Measurements from ENCODE around the gene MAP2. TPM values are rescaled to one million over a fixed set of nuclear protein-coding genes. Genes with fewer than 3 reads are reported as not detected.

The MAP2 gene
- total RNA-seq, 1 donor from 2014 or later: 8.2 TPM

DNA sequence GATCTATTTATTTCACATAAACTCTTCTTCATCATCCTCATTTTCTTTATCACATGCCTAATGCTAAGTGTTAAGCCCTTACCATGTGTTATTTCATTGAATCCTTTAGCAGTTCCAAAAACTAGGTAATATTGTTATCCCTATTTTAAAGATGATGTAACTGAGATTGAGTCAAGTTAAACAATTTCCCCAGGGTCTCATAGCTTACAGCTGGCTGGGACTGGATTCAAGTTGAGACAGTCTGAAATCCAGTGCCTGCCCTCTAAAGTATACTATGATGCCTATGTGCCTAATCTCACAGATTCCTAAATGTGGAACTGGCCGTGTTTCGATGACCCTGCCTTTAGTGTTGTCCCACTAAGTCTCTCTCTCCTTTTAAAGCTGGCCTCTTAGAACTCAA, 108.5 kb downstream of the MAP2 start:
- TF ChIP-seq, protein P1, sequence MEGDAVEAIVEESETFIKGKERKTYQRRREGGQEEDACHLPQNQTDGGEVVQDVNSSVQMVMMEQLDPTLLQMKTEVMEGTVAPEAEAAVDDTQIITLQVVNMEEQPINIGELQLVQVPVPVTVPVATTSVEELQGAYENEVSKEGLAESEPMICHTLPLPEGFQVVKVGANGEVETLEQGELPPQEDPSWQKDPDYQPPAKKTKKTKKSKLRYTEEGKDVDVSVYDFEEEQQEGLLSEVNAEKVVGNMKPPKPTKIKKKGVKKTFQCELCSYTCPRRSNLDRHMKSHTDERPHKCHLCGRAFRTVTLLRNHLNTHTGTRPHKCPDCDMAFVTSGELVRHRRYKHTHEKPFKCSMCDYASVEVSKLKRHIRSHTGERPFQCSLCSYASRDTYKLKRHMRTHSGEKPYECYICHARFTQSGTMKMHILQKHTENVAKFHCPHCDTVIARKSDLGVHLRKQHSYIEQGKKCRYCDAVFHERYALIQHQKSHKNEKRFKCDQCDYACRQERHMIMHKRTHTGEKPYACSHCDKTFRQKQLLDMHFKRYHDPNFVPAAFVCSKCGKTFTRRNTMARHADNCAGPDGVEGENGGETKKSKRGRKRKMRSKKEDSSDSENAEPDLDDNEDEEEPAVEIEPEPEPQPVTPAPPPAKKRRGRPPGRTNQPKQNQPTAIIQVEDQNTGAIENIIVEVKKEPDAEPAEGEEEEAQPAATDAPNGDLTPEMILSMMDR (IDR thresholded peaks at IDR 0.05; ENCODE audit: insufficient read depth, low read length, severe bottlenecking): no peak
- H3K4me3 ChIP-seq (ENCODE audit: low read depth, low read length): no peak overlapping the region
- FAIRE-seq: no peak
- DNase-seq (ENCODE audit: low read depth): no peak
- no peaks in the 10 kb centered on the region for H3K27me3 ChIP-seq (ENCODE audit: control insufficient read depth, insufficient read depth, low read length)
- H3K36me3 ChIP-seq (ENCODE audit: control insufficient read depth, insufficient read depth, low read length): no peaks in the 10 kb centered on the region

DNA sequence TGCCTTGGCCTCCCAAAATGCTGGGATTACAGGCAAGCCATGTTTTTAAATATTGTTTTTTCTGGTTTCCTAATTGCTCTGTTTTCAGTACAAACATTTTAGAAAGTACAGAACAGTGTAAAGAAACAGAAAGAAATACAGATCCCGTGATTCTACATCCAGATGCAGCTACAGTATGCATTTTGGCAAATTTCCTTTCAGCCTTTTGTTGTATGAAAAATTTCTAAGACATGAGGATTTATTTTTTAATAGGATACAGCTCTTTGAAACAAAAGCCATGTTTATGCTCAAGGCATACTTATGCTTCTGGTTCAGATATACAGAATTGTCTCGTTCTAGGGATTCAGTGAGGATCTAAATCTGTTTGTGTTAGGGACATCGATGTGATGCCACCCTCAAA, 109.5 kb downstream of the MAP2 start:
- H3K27me3 ChIP-seq (ENCODE audit: control insufficient read depth, insufficient read depth, low read length): no peaks in the 10 kb centered on the region
- TF ChIP-seq, protein P1 (IDR thresholded peaks at IDR 0.05; ENCODE audit: insufficient read depth, low read length, severe bottlenecking): no peak
- FAIRE-seq (no peak), DNase-seq (ENCODE audit: low read depth) (no peak)
- no peak overlapping the region for H3K4me3 ChIP-seq (ENCODE audit: low read depth, low read length)
- H3K36me3 ChIP-seq (ENCODE audit: control insufficient read depth, insufficient read depth, low read length): no peaks in the 10 kb centered on the region

GRCh38 chr2:209534228-209534627, 110.4 kb downstream of the MAP2 start:
- DNase-seq (ENCODE audit: low read depth) (no peak), FAIRE-seq (no peak)
- H3K27me3 ChIP-seq (ENCODE audit: control insufficient read depth, insufficient read depth, low read length): no peaks in the 10 kb centered on the region
- TF ChIP-seq, protein P1 (IDR thresholded peaks at IDR 0.05; ENCODE audit: insufficient read depth, low read length, severe bottlenecking): no peak
- no peak overlapping the region for H3K4me3 ChIP-seq (ENCODE audit: low read depth, low read length)
- no peaks in the 10 kb centered on the region for H3K36me3 ChIP-seq (ENCODE audit: control insufficient read depth, insufficient read depth, low read length)

DNA sequence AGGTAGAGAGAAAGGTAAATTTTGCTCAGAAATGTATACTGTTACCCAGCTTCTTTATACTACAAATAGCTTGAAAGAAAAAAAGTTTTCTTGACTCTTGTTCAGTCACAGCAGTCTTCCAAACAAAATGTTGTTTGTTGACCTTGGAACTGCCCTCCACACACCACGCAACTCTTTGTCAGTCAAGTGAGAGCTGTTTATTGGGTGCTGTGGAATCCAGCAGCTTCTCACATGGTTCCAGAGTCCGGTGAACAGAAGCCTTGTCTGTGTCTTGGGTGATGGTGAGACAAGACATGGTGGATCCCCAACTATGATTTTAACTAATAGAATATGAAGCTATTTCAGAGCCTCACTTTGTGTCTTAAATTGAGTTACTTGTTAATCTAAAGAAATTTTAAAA, 112.5 kb downstream of the MAP2 start:
- DNase-seq (ENCODE audit: low read depth) (no peak), FAIRE-seq (no peak)
- H3K4me3 ChIP-seq (ENCODE audit: low read depth, low read length): no peak overlapping the region
- H3K27me3 ChIP-seq (ENCODE audit: control insufficient read depth, insufficient read depth, low read length): no peaks in the 10 kb centered on the region
- TF ChIP-seq, protein P1 (IDR thresholded peaks at IDR 0.05; ENCODE audit: insufficient read depth, low read length, severe bottlenecking): no peak
- H3K36me3 ChIP-seq (ENCODE audit: control insufficient read depth, insufficient read depth, low read length): no peaks in the 10 kb centered on the region

DNA sequence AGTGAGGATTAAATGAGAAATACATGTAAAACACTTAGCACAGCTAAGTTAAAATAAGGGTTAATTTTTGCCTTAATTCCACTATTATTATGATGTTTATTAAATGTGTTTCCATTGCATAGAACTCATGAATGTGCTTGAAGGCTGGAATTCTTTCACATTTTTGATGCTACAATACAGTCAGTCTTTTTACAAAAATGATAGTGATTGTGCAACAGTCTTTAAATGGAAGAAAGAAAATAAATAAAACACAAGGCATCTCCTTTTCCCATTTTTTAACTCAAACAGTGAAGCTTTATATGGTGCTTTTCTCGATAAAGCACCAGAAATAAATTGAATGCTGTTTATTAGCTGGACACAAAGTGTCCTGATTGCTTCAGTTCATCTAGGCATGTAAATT, 123.9 kb downstream of the MAP2 start:
- Histone ChIP-seq H3K4me3 (ENCODE audit: low read depth, low read length) (no peak overlapping the region), H3K27me3 (ENCODE audit: control insufficient read depth, insufficient read depth, low read length) (no peaks in the 10 kb centered on the region), H3K36me3 (ENCODE audit: control insufficient read depth, insufficient read depth, low read length) (no peaks in the 10 kb centered on the region)
- DNase-seq (ENCODE audit: low read depth): no peak
- FAIRE-seq: no peak
- TF ChIP-seq, protein P1 (IDR thresholded peaks at IDR 0.05; ENCODE audit: insufficient read depth, low read length, severe bottlenecking): no peak

DNA sequence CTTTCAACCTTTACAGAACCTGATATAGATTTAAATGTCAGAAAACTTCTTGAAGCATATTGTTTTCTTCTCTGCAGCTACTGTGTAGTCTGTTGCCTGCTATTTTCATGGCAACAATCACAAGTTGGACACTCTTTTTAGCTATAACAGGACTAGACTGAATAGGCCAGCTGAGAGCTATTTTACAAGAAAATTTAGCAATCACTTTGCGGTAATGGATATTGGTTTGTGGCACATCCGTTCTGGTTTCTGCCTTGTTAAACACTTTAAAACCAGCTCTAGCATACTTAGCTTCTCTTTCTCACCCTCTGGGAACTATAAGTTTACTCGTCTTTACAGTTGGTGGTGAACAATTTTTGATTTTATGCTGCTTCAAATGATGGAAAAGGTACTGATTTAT, 125.7 kb downstream of the MAP2 start:
- TF ChIP-seq, protein P1 (IDR thresholded peaks at IDR 0.05; ENCODE audit: insufficient read depth, low read length, severe bottlenecking): no peak
- DNase-seq (ENCODE audit: low read depth) (no peak), FAIRE-seq (no peak)
- Histone ChIP-seq H3K27me3 (ENCODE audit: control insufficient read depth, insufficient read depth, low read length) (no peaks in the 10 kb centered on the region), H3K36me3 (ENCODE audit: control insufficient read depth, insufficient read depth, low read length) (no peaks in the 10 kb centered on the region), H3K4me3 (ENCODE audit: low read depth, low read length) (no peak overlapping the region)

Data from bronchial epithelial cell (primary cell).